ENCODE data around the gene SOCS2. TPM values are rescaled to one million over a fixed set of nuclear protein-coding genes. Genes with fewer than 3 reads are reported as not detected.

SOCS2 gene
- total RNA-seq, 1 donor from 2014 or later, result 93.6 TPM

GRCh38 chr12:93568091-93568490 is 4.4 kb upstream of the SOCS2 start:
- DNase-seq, result no peak

GRCh38 chr12:93569301-93569655 is 3.2 kb upstream of the SOCS2 start:
- DNase-seq, result no peak

GRCh38 chr12:93569656-93570551 is 2.6 kb upstream of the SOCS2 start:
- DNase-seq, result peak; percentile 93

GRCh38 chr12:93570552-93571364 is 1.7 kb upstream of the SOCS2 start:
- DNase-seq, result peak; percentile 98

GRCh38 chr12:93571365-93571924 is 1.0 kb upstream of the SOCS2 start:
- DNase-seq, result peak; percentile 77

GRCh38 chr12:93572712-93573551 is 457 bp downstream of the SOCS2 start:
- DNase-seq, result peak; percentile 62

GRCh38 chr12:93573552-93574223 is 1.2 kb downstream of the SOCS2 start:
- peak; percentile 34 for DNase-seq

GRCh38 chr12:93577222-93577621 is 4.7 kb downstream of the SOCS2 start:
- DNase-seq, result no peak

GRCh38 chr12:93578221-93578620 is 5.7 kb downstream of the SOCS2 start:
- no peak for DNase-seq

- DNase-seq, result no peak
Measured at GRCh38 chr12:93580682-93581081, 8.2 kb downstream of the SOCS2 start.

GRCh38 chr12:93581370-93581769 is 8.9 kb downstream of the SOCS2 start:
- no peak for DNase-seq

GRCh38 chr12:93582351-93582750 is 9.9 kb downstream of the SOCS2 start:
- DNase-seq, result no peak

- no peak for DNase-seq
Measured at GRCh38 chr12:93583627-93584392, 11.3 kb downstream of the SOCS2 start.

GRCh38 chr12:93585247-93585646 is 12.8 kb downstream of the SOCS2 start:
- no peak for DNase-seq

- no peak for DNase-seq
Measured at GRCh38 chr12:93587611-93588010, 15.1 kb downstream of the SOCS2 start.

GRCh38 chr12:93589081-93589480 is 16.6 kb downstream of the SOCS2 start:
- peak; percentile 39 for DNase-seq

- peak; percentile 64 for DNase-seq
Measured at GRCh38 chr12:93591137-93591868, 18.8 kb downstream of the SOCS2 start.

- no peak for DNase-seq
Measured at GRCh38 chr12:93592641-93593406, 20.3 kb downstream of the SOCS2 start.

- peak; percentile 80 for DNase-seq
Measured at GRCh38 chr12:93593843-93594242, 21.4 kb downstream of the SOCS2 start.

Measured in dermis blood vessel endothelial cell (primary cell).